B cell (primary cell): ENCODE measurements around the gene TM4SF20. TPM values are rescaled to one million over a fixed set of nuclear protein-coding genes. Genes with fewer than 3 reads are reported as not detected.

Source experiments
- ATAC-seq: fragments of 200-7000 bp; cut with Tn5 transposase; one replicate; pipeline ENCODE4 v1.10.0; 2021; ENCODE audit warnings: low read depth, mild to moderate bottlenecking, moderate number of reproducible peaks, moderate library complexity
- CTCF ChIA-PET: fragments of 350-600 bp; sonication (Branson Sonifier 250); formaldehyde crosslinking; loops from one replicate; lab custom pipeline; 2021; ENCODE audit warnings: antibody characterized with exemption, inconsistent platforms; lab: Charles Lee
- POLR2A ChIA-PET: fragments of 350-600 bp; sonication (Branson Sonifier 250); formaldehyde crosslinking; loops from one replicate; lab custom pipeline; 2021; ENCODE audit warnings: antibody characterized with exemption; lab: Charles Lee
- DNase-seq: peaks from one replicate; pipeline ENCODE4 v3.0.0; 2013
- H2AFZ ChIP-seq: 2 replicates; pipeline ENCODE4 v1.6.1; 2012; ENCODE audit warnings: mild to moderate bottlenecking, low read depth, low read length; ENCODE audit not compliant: insufficient read depth, poor library complexity, severe bottlenecking
- H3K27ac ChIP-seq, 2 donors: 1 replicate in 1 of 2; 2 replicates in 1 of 2; pipeline ENCODE4 v1.5.1; 2012 to 2013; ENCODE audit warnings: low read length in 2 of 2, mild to moderate bottlenecking in 2 of 2, moderate library complexity in 1 of 2
- H3K27me3 ChIP-seq, 4 experiments: fragments of 200-600 bp in 1 of 4; sonication (generic) in 1 of 4; replicated peaks in 1 of 4; 1 replicate in 2 of 4; 2 replicates in 2 of 4; pipeline versions ENCODE4 v1.6.1 to v1.7.0; 2013 to 2016; ENCODE audit warnings: low read length in 3 of 4, mild to moderate bottlenecking in 2 of 4, mixed read lengths in 1 of 4, moderate library complexity in 1 of 4; ENCODE audit not compliant: insufficient read depth in 4 of 4, control insufficient read depth in 3 of 4; ENCODE audit errors: control extremely low read depth in 1 of 4
- H3K36me3 ChIP-seq, 2 experiments: replicated peaks in 1 of 2; 1 replicate in 1 of 2; 2 replicates in 1 of 2; pipeline versions ENCODE4 v1.6.1 to v1.7.1; 2013; ENCODE audit warnings: low read length in 1 of 2; ENCODE audit not compliant: insufficient read depth in 2 of 2, control insufficient read depth in 1 of 2; ENCODE audit errors: control extremely low read depth in 1 of 2, extremely low read depth in 1 of 2
- H3K4me1 ChIP-seq, 2 donors: fragments of 200-600 bp in 1 of 2; sonication (generic) in 1 of 2; 1 replicate in 1 of 2; 2 replicates in 1 of 2; pipeline versions ENCODE4 v1.5.1 to v1.6.1; 2013 to 2017; ENCODE audit warnings: low read length in 2 of 2; ENCODE audit not compliant: control insufficient read depth in 2 of 2, insufficient read depth in 2 of 2
- H3K4me2 ChIP-seq: replicated peaks from 2 replicates; pipeline ENCODE3; 2012; ENCODE audit warnings: mild to moderate bottlenecking, low read depth, low read length; ENCODE audit not compliant: poor library complexity, severe bottlenecking
- H3K4me3 ChIP-seq, 5 experiments: fragments of 200-600 bp in 1 of 5; sonication (generic) in 1 of 5; 1 replicate in 3 of 5; 2 replicates in 2 of 5; pipeline versions ENCODE4 v1.5.1 to v1.7.0; 2011 to 2016; ENCODE audit warnings: low read length in 4 of 5, mild to moderate bottlenecking in 4 of 5, low read depth in 2 of 5, control low read depth in 1 of 5, moderate library complexity in 1 of 5; ENCODE audit not compliant: insufficient read depth in 1 of 5; ENCODE audit errors: control extremely low read depth in 1 of 5, extremely low read depth in 1 of 5
- H3K79me2 ChIP-seq: fragments of 200-600 bp; sonication (generic); one replicate; pipeline ENCODE4 v1.6.0; 2016; ENCODE audit warnings: low read length; ENCODE audit not compliant: control insufficient read depth, insufficient read depth
- H3K9ac ChIP-seq: fragments of 200-600 bp; sonication (generic); 2 replicates; pipeline ENCODE4 v1.6.1; 2017; ENCODE audit warnings: mild to moderate bottlenecking, low read length, moderate library complexity
- H3K9me3 ChIP-seq, 3 donors: one replicate each; pipeline versions ENCODE4 v1.6.1 to v1.7.1; 2013; ENCODE audit warnings: low read length in 2 of 3; ENCODE audit not compliant: control insufficient read depth in 2 of 3, insufficient read depth in 1 of 3; ENCODE audit errors: control extremely low read depth in 1 of 3
- H4K20me1 ChIP-seq: 2 replicates; pipeline ENCODE4 v1.6.0; 2012; ENCODE audit warnings: mild to moderate bottlenecking, low read length; ENCODE audit not compliant: insufficient read depth, control insufficient read depth, poor library complexity, severe bottlenecking
- H3K27ac Mint-ChIP-seq: one replicate; pipeline ENCODE4 v1.8.0; 2021; ENCODE audit warnings: mixed read lengths
- H3K27me3 Mint-ChIP-seq: one replicate; pipeline ENCODE4 v1.8.0; 2021; ENCODE audit warnings: mixed read lengths
- H3K4me1 Mint-ChIP-seq: one replicate; pipeline ENCODE4 v1.8.0; 2021; ENCODE audit warnings: mixed read lengths
- H3K4me3 Mint-ChIP-seq: one replicate; pipeline ENCODE4 v1.8.0; 2021; ENCODE audit warnings: mixed read lengths
- H3K9me3 Mint-ChIP-seq: one replicate; pipeline ENCODE4 v1.8.0; 2022; ENCODE audit warnings: mixed read lengths; ENCODE audit not compliant: insufficient read depth
- EZH2 ChIP-seq: IDR thresholded peaks from 2 replicates; pipeline ENCODE4 v1.6.1; 2012; ENCODE audit warnings: borderline replicate concordance, low read depth, mild to moderate bottlenecking, moderate library complexity, low read length; ENCODE audit not compliant: insufficient read depth, poor library complexity, severe bottlenecking
- WGBS: methylation state at CpG from one replicate; pipeline ENCODE4 v1.1.5; 2013; ENCODE audit warnings: missing lambda C conversion rate; ENCODE audit not compliant: insufficient coverage; 5-methylcytosine and 5-hydroxymethylcytosine counted together
- intact Hi-C: fragments of 100-400 bp; cut with micrococcal nuclease; formaldehyde crosslinking; loops from one replicate; pipeline ENCODE4 v1.10.0; 2022
- polyA plus RNA-seq: library from polyadenylated mRNA; depleted of rRNA; stranded (reverse); fragments of >200 nt; gene quantifications from 2 replicates; pipeline ENCODE4 v1.2.3, GENCODE V29; 2012
- total RNA-seq, 2 donors: library from RNA; stranded (reverse); fragments of 120-200 nt in 1 of 2; gene quantifications; 1 replicate in 1 of 2; 2 replicates in 1 of 2; pipeline versions ENCODE4 v1.2.3 to v1.2.4, GENCODE V29; 2013 to 2022
- TF ChIP-seq, protein P1 (sequence below): fragments of 200-600 bp; IDR thresholded peaks from one replicate; pipeline ENCODE4 v1.8.0; 2022; ENCODE audit warnings: antibody characterized with exemption, mild to moderate bottlenecking

The TM4SF20 gene
- total and polyA plus RNA-seq, 2 donors (not counting 1 experiment from before 2014, with no cell fraction given) = not detected

DNA sequence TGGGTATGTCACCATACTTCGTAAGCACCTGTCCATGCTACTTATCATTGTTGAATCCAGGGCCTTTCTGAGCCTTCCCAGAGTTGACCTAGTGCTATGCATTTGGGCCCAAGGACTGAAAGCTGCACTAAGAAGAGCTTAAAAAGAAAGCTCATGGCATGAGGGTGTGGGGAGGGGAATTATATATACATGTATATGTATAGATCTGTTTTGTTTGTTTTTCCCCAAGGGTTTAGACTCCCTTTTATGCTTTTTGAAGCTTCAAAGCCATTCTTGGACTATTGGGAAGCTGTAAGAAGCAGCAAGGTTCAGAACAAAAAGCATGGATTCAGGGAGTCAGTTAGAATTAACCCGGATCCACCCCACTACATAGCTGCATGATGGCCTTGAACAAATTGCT lies 30.8 kb downstream of the TM4SF20 start:
- ATAC-seq (no peak), DNase-seq (no peak)
- Histone ChIP-seq H3K27me3 (no peaks in the 10 kb centered on the region), H3K4me2 (no peak overlapping the region), H3K4me3 (no peak overlapping the region), H2AFZ (no peak overlapping the region), H3K36me3 (peaks cover 11 to 21% of the 10 kb centered on the region in 2 experiments), H3K9ac (no peak overlapping the region), H3K79me2 (no peaks in the 10 kb centered on the region), H3K9me3 (no peaks in the 10 kb centered on the region), H4K20me1 (no peaks in the 10 kb centered on the region), H3K4me1 (no peaks in the 10 kb centered on the region), H3K27ac (no peak overlapping the region)
- intact Hi-C loops = no loop called here
- no peak overlapping the region for H3K4me3 Mint-ChIP-seq
- no peaks in the 10 kb centered on the region for H3K27me3 Mint-ChIP-seq
- TF ChIP-seq, protein P1, sequence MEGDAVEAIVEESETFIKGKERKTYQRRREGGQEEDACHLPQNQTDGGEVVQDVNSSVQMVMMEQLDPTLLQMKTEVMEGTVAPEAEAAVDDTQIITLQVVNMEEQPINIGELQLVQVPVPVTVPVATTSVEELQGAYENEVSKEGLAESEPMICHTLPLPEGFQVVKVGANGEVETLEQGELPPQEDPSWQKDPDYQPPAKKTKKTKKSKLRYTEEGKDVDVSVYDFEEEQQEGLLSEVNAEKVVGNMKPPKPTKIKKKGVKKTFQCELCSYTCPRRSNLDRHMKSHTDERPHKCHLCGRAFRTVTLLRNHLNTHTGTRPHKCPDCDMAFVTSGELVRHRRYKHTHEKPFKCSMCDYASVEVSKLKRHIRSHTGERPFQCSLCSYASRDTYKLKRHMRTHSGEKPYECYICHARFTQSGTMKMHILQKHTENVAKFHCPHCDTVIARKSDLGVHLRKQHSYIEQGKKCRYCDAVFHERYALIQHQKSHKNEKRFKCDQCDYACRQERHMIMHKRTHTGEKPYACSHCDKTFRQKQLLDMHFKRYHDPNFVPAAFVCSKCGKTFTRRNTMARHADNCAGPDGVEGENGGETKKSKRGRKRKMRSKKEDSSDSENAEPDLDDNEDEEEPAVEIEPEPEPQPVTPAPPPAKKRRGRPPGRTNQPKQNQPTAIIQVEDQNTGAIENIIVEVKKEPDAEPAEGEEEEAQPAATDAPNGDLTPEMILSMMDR = no peak
- no peak for TF ChIP-seq EZH2
- H3K4me1 Mint-ChIP-seq = no peaks in the 10 kb centered on the region
- no peaks in the 10 kb centered on the region for H3K9me3 Mint-ChIP-seq
- H3K27ac Mint-ChIP-seq = no peak overlapping the region
- 100% methylated on average over 1 of the region's 2 CpGs for WGBS
- POLR2A ChIA-PET = no interaction called here
- CTCF ChIA-PET = interaction anchor here (1.2 to 2.6 kb wide), 3 partner anchors 14 to 310 kb away, joined by 3 to 8 read pairs (median 3); no protein-coding TSS in a partner anchor

DNA sequence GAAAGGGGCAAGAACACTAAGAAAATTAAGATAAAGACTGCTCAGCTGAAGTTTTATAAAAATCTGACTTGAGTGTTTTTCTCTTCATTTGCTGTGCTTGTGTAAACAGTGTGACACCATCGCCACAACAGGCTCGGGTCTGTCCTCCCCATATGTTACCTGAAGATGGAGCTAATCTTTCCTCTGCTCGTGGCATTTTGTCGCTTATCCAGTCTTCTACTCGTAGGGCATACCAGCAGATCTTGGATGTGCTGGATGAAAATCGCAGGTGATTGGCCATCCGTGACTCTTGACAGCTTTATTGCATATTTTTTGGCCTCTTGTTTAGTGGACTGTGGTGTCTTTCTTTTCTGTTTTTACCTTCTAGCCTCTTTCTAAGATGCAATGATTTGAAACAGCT lies 32.0 kb downstream of the TM4SF20 start:
- no peak overlapping the region for H2AFZ ChIP-seq
- TF ChIP-seq, protein P1 = no peak
- no peak overlapping the region for H3K4me2 ChIP-seq
- H3K4me1 Mint-ChIP-seq = no peaks in the 10 kb centered on the region
- H3K79me2 ChIP-seq = no peaks in the 10 kb centered on the region
- ATAC-seq = no peak
- no peaks in the 10 kb centered on the region for H4K20me1 ChIP-seq
- no peak overlapping the region for H3K9ac ChIP-seq
- no peaks in the 10 kb centered on the region for H3K27me3 ChIP-seq
- H3K27ac ChIP-seq = no peak overlapping the region
- POLR2A ChIA-PET = no interaction called here
- H3K4me3 Mint-ChIP-seq = no peak overlapping the region
- no peaks in the 10 kb centered on the region for H3K27me3 Mint-ChIP-seq
- WGBS = 81% methylated on average over 5 of the region's 7 CpGs
- H3K9me3 Mint-ChIP-seq = no peaks in the 10 kb centered on the region
- peaks cover 8 to 31% of the 10 kb centered on the region in 2 experiments for H3K36me3 ChIP-seq
- no peak overlapping the region for H3K27ac Mint-ChIP-seq
- intact Hi-C loops = no loop called here
- no peak overlapping the region for H3K4me3 ChIP-seq
- CTCF ChIA-PET = interaction anchor here (2.6 kb wide), 1 partner anchor 15 kb away, joined by 8 read pairs; no protein-coding TSS in a partner anchor
- H3K9me3 ChIP-seq = no peaks in the 10 kb centered on the region
- H3K4me1 ChIP-seq = no peaks in the 10 kb centered on the region
- DNase-seq = no peak
